LHCN-M2 (cell line): Measurements from ENCODE around the gene AKAP6. TPM values are rescaled to one million over a fixed set of nuclear protein-coding genes. Genes with fewer than 3 reads are reported as not detected.

Source experiments
- DNase-seq: peaks from one replicate; pipeline ENCODE4 v3.0.0-alpha.2; 2012; ENCODE audit warnings: low read depth
- total RNA-seq: library from RNA; depleted of rRNA; stranded (reverse); fragments of >200 nt; gene quantifications from 2 replicates; pipeline ENCODE4 v1.2.3, GENCODE V29; 2014

The AKAP6 gene
- total RNA-seq, 1 experiment from 2014 or later, result 2.7 TPM

DNA sequence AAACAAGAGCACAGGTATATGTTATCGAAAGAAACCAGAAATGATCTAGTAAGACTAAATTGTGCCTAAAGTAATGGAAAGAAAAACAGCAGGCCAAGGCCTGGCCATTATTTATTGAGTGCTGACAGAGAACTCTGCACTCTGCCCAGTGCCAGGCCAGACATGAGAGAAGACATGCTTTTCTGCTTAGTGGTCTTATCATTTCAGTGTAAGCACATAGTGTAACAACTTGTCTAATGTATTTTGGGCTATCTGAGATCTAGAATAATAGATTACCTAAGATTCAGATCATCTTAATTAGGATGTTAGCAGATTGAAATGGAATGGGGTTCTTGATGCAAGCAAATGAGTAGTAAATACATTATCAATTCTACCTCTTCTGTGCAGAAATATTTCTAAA is 278.3 kb downstream of the AKAP6 start:
- DNase-seq, result no peak

DNA sequence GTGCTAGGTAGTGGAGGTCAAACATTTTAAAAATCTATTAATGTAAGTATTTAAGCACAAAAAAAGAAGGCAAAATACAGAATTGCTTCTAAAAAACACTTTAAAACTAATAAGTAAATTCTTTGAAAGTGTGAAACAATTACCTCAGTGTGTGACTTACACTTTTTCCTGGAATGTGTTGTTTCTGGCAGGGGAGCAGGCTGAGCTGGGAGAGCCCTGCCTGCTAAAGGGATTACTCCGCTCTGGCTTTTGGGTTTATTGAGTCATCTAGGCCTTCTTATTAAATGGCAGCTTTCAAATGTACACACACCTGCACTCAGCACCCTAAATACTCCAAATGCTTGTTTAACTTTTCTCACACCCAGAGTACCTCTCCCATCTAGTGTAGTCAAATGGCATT is 279.8 kb downstream of the AKAP6 start:
- DNase-seq, result peak; percentile 53

DNA sequence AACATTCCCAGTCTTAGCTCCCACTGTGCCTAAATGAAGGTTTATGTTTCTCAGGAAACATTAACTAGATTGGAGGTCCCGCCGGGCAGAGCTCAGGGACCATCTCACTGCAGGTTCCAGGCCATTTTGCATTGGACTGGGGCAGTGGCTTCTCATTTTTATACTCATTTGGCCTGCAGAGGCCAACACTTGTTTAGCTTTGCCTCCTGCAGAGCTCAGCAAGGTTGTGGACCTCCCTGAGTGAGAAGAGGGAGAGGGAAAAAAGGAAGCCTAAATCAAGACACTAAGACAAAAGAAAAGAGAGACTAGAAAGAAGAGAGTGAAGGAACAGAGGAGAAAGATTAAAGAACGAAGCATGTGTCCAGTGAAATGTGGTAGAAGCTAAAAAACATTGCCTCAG is 280.3 kb downstream of the AKAP6 start:
- no peak for DNase-seq

DNA sequence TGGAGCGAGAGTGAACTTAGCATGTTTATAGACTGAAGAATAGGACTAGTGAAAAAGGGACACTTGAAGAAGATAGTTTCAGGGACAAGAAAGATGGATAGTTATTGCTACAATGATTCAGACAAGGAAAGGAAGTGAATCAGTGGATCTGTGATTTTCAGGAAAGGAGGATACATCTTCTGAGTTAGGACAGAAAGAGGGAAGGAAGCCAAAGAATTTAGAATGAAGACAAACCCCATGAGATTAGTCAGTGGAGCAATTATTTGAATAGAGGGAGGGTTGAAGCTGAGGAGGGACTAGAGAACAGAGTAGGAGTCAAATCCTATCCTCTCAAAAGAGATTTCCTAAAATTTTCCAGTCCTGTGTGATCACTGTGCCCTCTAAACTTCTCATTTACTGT is 282.7 kb downstream of the AKAP6 start:
- peak; percentile 85 for DNase-seq

DNA sequence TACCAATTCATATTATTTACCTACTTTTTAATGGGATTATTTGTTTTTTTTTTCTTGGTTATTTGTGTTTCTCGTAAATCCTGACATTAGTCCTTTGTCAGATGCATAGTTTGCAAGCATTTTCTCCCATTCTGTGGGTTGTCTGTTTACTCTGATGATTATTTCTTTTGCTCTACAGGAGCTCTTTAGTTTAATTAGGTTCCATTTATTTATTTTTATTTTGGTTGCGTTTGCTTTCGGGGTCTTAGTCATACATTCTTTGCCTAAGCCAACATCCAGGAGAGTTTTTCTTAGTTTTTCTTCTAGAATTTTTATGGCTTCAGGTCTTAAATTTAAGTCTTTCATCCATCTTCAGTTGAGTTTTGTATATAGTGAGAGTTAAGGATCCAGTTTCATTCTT is 289.9 kb downstream of the AKAP6 start:
- no peak for DNase-seq

DNA sequence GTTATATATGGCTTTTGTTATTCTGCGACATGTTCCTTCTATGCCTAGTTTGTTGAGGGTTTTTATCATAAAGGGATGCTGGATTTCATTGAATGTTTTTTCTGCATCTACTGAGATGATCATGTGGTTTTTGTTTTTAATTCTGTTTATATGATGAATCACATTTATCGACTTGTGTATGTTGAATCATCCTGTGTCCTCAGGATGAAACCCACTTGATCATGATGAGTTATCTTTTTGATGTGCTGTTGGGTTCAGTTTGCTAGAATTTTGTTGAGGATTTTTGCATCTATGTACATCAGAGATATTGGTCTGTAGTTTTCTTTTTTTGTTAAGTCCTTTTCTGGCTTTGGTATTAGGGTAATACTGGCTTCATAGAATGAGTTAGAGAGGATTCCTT is 291.2 kb downstream of the AKAP6 start:
- peak; percentile 78 for DNase-seq

DNA sequence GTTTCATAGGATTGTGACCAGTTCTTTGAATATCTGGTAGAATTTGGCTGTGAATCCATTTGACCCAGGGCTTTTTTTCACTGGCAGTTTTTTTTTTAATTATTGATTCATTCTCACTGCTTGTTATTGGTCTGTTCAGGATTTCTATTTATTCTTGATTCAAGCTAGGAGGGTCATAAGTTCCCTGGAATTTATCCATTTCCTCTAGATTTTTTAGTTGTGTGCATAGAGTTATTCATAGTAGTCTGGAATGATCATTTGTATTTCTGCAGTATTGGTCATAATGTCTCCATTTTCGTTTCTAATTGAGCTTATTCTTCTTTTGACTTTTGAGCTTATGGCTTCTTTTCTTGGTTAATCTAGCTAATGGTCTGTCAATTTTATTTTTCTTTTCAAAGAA is 291.6 kb downstream of the AKAP6 start:
- DNase-seq, result peak; percentile 39

DNA sequence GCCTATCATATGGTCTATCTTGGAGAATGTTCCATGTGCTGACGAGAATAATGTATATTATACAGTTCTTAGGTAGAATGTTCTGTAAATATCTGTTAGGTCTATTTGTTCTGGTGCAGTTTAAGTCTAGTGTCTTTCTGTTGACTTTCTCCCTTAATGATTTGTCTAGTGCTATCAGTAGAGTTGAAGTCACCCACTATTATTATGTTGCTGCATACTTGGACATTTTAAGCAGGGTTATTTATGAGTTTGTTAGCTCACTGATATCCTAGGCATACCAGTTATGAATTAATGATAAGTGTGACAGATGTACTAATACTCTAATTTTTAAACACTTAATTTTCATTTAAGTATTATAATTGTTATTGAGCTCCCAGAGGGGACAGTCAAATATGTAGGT is 292.5 kb downstream of the AKAP6 start:
- no peak for DNase-seq

DNA sequence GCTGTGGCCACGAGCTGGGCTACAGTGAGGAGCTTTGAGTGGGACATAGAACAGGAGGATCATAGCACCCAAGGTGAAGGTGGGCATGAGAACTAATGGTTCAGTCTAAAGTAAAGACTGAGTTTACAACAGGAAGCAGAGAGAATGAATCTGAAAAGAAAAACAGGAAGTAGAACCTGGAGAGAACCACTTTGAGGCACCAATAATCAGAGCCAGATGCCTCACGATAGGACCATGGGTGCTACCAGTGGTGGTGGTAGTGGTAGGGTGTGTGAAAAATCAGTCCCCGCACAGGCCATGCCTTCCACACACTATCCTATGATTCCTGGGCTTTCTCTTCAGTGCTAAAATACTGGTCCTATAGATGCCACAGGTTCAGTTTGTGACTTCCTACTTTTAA is 293.6 kb downstream of the AKAP6 start:
- no peak for DNase-seq

DNA sequence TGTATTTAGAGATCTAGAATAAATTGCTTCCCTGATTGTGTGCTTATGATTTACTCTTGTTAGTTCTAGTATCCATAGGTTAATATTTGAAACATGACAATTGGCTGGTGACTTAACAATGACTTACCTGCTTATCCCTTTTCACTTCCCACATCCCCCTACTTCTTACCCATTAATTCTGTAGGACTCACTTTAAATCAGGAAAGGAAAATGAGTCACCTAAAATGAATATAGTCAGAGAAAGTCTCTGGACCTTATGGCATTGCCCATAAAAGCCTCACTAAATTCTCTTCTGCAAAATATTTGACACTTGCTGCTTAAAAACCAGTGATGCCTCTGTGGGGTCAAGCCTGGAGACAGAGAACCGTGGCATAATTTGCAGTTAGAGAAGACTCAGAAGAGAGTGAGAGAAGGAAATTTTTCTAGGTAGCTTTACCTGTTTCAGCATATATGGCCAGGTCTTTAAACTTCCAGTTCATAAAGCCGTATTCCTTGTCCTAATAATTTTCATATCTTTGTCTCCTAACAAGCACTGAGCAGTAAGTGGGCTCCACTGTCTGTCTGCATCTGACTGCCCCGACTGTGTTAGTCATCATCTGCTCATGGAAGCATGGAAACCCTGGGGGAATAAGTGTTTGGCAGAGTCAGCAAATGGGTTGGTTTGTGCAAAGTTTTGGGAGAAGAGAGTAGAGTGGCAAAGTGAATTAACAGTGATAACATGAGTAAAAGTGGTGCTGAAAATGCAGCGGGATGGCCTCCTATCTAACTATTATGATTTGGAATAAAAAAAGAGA is 294.4 kb downstream of the AKAP6 start:
- peak; percentile 76 for DNase-seq

DNA sequence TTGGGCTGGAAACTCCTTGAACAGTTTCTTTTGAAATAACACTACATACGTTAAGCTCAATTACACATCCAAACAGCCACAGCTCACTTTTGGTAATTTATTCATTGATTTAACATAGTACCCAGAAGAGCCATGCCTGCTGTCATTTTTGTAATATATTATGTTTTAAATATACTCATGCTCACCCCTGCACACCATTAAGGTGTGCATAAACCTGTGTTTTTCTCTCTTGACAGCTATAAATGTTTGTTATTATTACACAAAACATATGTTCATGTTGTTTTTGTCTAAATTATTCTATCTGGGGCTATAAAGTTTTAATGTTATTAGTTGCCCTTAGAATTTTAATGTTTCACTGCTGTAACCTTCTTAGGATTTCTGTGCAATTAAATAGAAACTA is 296.1 kb downstream of the AKAP6 start:
- no peak for DNase-seq

DNA sequence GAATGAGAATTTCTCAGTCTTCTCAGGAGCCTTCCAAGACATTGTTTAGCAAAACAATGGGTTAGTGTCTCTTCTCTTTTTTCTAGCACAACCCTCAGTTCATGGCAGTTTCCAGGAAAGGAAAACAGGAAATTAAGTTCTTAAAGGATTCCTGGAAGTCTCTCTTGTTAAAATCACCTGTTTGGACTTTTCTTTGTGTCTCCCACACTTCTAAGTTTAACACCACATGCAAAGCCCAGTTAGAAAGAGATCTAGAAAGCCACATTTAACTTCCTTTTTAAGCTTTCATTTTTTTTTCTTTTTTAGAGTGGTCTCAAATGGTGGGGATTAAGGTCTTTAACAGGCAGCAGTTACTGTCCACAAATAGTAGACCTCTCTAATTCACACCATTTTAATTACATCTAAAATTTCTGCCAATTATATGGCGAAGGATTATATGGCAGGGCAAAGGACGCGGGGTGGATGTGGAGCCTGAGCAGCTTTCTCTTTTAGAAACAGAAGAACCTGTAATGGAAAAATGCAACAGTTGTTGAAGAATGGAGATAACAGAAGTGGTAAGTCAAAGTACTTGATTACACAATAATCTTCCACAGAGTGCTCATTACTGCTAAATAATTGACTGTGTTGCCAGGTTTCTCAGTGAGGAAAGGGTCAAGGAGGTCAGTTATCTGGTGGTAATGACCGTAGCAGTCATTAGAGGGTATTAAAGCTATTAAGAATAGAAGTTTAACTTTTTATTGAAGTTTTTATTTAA is 298.6 kb downstream of the AKAP6 start:
- peak; percentile 19 for DNase-seq

DNA sequence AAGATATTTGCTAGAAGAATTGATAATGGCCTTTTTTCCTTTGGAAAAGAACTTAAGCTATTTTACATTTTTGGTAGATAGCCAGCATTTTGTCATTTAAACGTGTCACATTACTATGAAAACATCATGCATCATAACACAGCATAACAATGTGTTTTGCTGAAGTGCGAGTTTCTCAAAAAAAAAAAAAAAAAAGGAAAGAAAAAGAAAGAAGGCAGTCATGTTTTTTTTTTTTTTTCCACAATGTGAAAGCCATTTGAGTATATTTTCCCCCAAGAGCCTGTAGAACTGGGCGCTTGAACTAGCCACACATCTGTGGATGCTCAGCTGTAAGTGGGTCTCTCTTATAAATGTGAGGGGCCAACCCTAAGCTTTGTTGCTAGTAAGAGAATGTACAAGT is 300.1 kb downstream of the AKAP6 start:
- peak; percentile 62 for DNase-seq

DNA sequence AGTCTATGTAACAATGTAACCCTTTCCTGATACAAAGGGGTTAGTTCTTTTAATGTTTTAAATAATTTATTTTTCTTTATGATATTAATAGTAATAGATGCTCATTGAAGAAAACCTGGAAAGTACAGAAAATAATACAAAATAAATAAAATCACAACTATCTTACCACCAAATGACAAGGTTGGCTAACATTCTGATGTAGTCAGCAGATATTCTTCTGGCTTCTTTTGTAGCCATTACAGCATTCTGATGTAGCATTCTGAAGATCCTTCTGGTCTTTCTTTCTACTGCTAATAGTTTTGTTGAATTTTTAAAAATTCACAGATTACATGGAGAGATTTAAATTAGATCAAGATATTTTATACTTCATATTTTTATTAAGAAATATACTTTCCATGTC is 301.6 kb downstream of the AKAP6 start:
- DNase-seq, result no peak

DNA sequence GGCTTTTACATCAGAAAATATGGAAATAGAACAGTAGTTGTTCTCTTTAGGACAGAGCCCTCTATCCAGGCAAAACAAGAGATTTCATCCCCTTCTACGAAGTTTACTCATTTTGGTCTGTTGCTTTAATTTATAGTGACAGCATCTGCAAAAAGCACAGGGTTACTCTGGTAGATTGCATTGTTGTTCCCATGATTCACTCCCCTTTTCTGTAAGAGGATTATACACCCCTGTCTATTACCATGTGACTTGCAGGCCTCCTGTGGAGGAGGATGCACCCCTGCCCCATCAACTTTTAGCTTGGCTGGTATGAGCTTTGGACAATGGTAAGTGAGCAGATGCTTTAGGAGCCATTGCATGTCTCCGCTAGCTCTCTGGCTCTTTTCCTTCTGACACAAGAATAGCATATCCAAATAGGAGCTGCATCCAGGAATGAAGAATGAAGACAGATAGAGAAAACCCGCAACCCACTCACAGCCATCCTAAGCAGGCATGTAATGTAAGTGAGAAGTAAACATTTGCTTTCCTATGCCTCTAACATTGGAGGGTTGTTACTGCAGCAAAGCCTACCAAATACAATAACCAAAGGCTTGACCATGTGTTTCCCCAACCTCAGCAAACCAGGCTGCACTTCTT is 304.2 kb downstream of the AKAP6 start:
- DNase-seq, result no peak

DNA sequence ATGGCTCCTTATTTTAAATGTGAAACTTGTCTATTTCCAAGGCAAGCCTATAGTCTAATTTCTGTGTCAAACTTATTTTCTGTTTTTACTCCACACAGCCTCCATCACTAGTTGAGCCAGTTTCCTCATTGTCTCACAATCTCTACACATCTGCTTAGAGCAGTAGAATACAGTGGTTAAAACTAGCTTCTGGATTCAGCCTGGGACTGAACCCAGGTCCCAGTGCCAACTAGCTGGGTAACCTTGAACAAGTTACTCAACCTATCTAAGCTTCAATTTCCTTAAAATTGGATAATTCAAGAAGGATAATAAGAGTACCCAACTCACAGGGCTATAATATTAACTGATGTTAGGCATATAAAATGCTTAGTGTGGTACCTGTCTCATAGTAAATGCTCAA is 304.8 kb downstream of the AKAP6 start:
- DNase-seq, result no peak

DNA sequence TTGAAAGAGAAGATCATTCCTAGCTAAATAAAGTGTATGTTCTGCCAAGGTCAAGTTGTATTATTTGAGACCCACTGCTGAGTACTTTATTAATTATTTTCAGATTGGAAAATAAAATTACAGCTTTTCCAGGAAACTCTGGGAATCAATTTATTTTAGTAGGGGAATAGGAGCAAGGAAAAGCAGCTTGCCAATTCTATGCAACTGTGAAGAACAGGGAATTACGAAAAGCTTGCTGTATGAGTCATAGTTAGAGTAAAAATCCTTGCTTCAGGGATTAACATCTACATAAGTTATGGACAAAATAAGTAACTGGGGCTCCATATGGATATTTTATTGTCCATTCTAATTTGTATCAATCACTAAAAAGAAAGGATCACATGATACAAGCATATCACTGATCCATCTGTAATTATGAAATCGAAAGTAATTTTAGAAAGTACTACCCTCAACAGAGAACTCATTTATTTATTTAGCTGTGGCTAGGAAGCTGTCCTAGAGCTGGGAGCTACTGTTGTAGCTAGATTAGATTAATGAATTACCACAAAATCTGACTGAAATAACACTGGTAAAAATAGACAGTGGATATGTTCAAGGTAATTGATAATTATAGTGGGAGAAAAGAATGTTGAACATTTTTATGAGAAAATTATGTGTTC is 306.1 kb downstream of the AKAP6 start:
- peak; percentile 52 for DNase-seq

DNA sequence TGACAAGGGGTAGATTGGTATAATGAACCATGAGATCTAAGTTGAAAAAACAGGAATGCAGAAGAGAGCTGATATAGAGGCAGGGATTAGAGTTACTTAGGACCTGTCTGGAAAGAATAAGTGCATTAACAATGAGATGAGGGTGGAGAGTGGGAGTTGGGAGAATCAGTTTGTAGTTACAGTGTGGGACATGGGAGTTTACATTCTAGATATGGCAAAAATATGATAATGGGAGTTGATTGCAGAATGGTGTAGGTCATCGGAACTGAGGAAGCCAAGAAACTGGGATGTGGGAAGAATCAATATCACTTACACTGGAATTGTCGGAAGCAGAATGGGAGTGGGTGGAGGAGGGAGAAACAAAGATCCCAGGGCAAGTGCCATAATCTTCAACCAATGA is 308.5 kb downstream of the AKAP6 start:
- no peak for DNase-seq

DNA sequence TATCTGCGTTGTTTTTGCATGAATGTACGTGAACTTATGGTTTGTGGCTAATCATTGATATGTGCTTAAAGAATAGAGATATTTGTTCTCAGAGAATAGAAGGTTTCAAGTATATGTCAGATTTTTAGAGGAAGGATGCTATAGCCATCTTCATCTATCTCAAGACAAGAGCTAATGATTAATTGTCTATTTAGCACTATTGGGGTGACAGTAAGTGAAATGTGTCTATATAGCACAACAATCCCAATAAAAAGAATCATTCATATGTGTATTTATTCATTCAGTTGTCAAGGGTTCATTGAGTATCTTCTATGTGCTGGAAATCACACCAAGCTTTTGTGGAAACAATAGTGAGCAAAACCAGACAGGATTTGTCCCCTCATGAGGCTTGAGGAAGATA is 310.1 kb downstream of the AKAP6 start:
- no peak for DNase-seq

DNA sequence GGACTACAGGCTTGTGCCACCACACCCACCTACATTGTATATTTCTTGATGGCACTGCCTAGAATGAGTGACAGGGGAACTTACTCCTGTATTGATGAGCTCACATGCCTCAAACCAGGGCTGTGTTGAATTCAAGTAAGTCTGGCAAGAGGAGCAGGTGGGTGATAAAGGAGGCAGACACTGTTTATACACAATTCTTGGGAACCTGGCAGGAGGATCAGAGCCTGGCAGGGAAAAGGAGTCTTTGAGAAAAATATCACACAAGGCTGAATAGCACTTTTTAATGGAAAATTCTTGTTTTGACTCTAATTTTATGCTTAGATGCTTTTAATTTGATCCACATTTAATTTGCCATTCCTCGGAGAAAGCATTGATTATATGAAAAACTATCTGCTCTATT is 316.5 kb downstream of the AKAP6 start:
- DNase-seq, result no peak

DNA sequence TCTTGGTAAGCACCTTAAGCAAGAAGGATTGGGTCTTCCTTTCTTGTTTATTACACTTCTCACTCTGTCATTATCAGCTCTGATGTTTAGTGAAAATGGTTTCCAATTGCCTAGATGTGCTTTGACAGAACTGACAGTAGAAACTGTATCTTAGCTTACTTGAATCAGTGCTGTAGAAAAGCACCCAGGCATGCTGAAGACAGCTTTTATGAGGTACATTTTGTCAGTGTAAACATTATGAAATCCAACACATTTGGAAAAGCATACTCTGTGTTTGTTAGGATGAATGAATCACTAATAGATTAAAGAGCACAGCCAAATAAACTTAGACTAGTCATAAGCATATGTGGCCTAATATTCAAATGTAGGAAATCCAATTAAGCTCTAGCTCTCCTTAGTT is 319.3 kb downstream of the AKAP6 start:
- DNase-seq, result peak; percentile 56

DNA sequence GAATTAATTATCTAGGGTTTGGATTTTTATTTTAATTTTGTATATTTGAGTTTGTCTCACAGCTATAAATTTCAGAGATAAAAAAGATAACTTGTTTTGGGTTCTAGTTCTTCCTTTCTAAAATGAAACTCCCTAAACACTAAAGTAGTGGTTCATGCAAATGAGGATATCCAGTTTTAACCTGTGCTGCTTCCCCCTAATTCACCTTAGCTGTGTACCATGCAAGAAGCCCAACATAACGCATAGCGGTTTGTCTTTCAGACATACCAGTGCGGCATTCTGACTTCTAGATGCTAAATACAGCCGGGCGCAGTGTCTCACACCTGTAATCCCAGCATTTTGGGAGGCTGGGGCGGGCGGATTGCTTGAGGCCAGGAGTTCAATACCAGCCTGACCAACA is 320.9 kb downstream of the AKAP6 start:
- DNase-seq, result no peak
